KMS-11 (cell line): ENCODE measurements around the gene CDK8.

Source experiments
- H2AFZ ChIP-seq: fragments of 200-600 bp; sonication (generic); 2 replicates; pipeline ENCODE4 v1.6.1; 2016; ENCODE audit warnings: antibody characterized with exemption, mixed run types, low read depth
- H3K27ac ChIP-seq: fragments of 200-600 bp; sonication (generic); 2 replicates; pipeline ENCODE4 v1.6.1; 2016; ENCODE audit warnings: mild to moderate bottlenecking, mixed run types
- H3K27me3 ChIP-seq: fragments of 200-600 bp; sonication (generic); 2 replicates; pipeline ENCODE4 v1.6.1; 2017; ENCODE audit warnings: mild to moderate bottlenecking, low read depth, mixed run types, moderate library complexity; ENCODE audit not compliant: insufficient read depth
- H3K36me3 ChIP-seq: fragments of 200-600 bp; sonication (generic); 2 replicates; pipeline ENCODE4 v1.6.1; 2017; ENCODE audit warnings: mild to moderate bottlenecking, mixed run types; ENCODE audit not compliant: insufficient read depth
- H3K4me1 ChIP-seq: fragments of 200-600 bp; sonication (generic); 2 replicates; pipeline ENCODE4 v1.6.1; 2016; ENCODE audit warnings: mild to moderate bottlenecking, low read depth, mixed run types; ENCODE audit not compliant: poor library complexity, severe bottlenecking
- H3K4me2 ChIP-seq: fragments of 200-600 bp; sonication (generic); 2 replicates; pipeline ENCODE4 v1.7.0; 2016; ENCODE audit warnings: mild to moderate bottlenecking, mixed run types
- H3K4me3 ChIP-seq: fragments of 200-600 bp; sonication (generic); IDR thresholded peaks from 2 replicates; pipeline ENCODE4 v1.6.1; 2017; ENCODE audit warnings: low read depth, low read length, mixed read lengths; ENCODE audit not compliant: insufficient read depth
- H3K79me2 ChIP-seq: fragments of 200-600 bp; sonication (generic); 2 replicates; pipeline ENCODE4 v1.6.1; 2016; ENCODE audit warnings: low read depth, mixed run types; ENCODE audit not compliant: insufficient read depth
- H3K9ac ChIP-seq: fragments of 200-600 bp; sonication (generic); 2 replicates; pipeline ENCODE4 v1.6.1; 2016; ENCODE audit warnings: mild to moderate bottlenecking, mixed run types
- H4K20me1 ChIP-seq: fragments of 200-600 bp; sonication (generic); 2 replicates; pipeline ENCODE4 v1.6.1; 2016; ENCODE audit warnings: mild to moderate bottlenecking, mixed run types; ENCODE audit not compliant: insufficient read depth
- TF ChIP-seq, protein P1 (sequence below): fragments of 200-600 bp; sonication (generic); conservative IDR thresholded peaks from 2 replicates; pipeline ENCODE4 v1.6.1; 2017; ENCODE audit warnings: low read depth, mild to moderate bottlenecking, antibody characterized with exemption, low read length, moderate library complexity, mixed read lengths

CDK8 gene

GRCh38 chr13:26400545-26400944 is 146.6 kb downstream of the CDK8 start:
- Histone ChIP-seq H3K27me3 (no peaks in the 10 kb centered on the region), H3K4me1 (peaks cover 47% of the 10 kb centered on the region), H3K4me3 (no peak overlapping the region), H3K79me2 (no peaks in the 10 kb centered on the region), H4K20me1 (no peaks in the 10 kb centered on the region), H3K36me3 (no peaks in the 10 kb centered on the region), H3K27ac (peak overlapping the region; percentile 83), H3K4me2 (peak overlapping the region; percentile 79), H3K9ac (peak overlapping the region; percentile 51; the same call in 1 of the 2 replicates), H2AFZ (no peak overlapping the region)
- TF ChIP-seq, protein P1, sequence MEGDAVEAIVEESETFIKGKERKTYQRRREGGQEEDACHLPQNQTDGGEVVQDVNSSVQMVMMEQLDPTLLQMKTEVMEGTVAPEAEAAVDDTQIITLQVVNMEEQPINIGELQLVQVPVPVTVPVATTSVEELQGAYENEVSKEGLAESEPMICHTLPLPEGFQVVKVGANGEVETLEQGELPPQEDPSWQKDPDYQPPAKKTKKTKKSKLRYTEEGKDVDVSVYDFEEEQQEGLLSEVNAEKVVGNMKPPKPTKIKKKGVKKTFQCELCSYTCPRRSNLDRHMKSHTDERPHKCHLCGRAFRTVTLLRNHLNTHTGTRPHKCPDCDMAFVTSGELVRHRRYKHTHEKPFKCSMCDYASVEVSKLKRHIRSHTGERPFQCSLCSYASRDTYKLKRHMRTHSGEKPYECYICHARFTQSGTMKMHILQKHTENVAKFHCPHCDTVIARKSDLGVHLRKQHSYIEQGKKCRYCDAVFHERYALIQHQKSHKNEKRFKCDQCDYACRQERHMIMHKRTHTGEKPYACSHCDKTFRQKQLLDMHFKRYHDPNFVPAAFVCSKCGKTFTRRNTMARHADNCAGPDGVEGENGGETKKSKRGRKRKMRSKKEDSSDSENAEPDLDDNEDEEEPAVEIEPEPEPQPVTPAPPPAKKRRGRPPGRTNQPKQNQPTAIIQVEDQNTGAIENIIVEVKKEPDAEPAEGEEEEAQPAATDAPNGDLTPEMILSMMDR: no peak

DNA sequence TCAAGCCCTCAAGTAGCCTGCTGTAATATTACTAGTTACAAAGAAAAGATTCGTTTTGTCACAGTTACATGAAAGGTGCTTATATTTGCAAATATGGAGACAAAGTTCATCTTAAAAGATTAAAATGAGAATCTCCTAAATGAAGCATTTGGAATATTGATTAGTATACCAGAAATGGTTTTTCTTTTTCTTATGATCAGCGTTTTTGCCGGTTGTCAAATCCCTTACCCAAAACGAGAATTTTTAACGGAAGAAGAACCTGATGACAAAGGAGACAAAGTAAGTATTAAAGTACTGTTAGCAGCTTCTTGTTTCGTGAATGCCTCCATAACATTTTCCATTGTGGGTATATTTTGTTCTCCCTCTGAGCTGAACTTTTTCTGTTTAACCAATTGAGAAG is 147.1 kb downstream of the CDK8 start:
- Histone ChIP-seq H3K4me3 (no peak overlapping the region), H3K4me2 (peak overlapping the region; percentile 79), H3K79me2 (no peaks in the 10 kb centered on the region), H3K27me3 (no peaks in the 10 kb centered on the region), H3K36me3 (no peaks in the 10 kb centered on the region), H3K4me1 (peaks cover 47% of the 10 kb centered on the region), H2AFZ (no peak overlapping the region), H3K9ac (peak overlapping the region; percentile 40; the same call in 1 of the 2 replicates), H4K20me1 (no peaks in the 10 kb centered on the region), H3K27ac (peak overlapping the region; percentile 83)
- TF ChIP-seq, protein P1: no peak

- no peak overlapping the region for H3K4me3 ChIP-seq
- peaks cover 47% of the 10 kb centered on the region for H3K4me1 ChIP-seq
- H3K4me2 ChIP-seq: peak overlapping the region; percentile 79
- H3K79me2 ChIP-seq: no peaks in the 10 kb centered on the region
- peak overlapping the region; percentile 83 for H3K27ac ChIP-seq
- H2AFZ ChIP-seq: no peak overlapping the region
- no peaks in the 10 kb centered on the region for H3K36me3 ChIP-seq
- H3K9ac ChIP-seq: peak overlapping the region; percentile 40; the same call in 1 of the 2 replicates
- no peaks in the 10 kb centered on the region for H4K20me1 ChIP-seq
- TF ChIP-seq, protein P1: no peak
- no peaks in the 10 kb centered on the region for H3K27me3 ChIP-seq
Measured at GRCh38 chr13:26401578-26402021, 147.7 kb downstream of the CDK8 start.

DNA sequence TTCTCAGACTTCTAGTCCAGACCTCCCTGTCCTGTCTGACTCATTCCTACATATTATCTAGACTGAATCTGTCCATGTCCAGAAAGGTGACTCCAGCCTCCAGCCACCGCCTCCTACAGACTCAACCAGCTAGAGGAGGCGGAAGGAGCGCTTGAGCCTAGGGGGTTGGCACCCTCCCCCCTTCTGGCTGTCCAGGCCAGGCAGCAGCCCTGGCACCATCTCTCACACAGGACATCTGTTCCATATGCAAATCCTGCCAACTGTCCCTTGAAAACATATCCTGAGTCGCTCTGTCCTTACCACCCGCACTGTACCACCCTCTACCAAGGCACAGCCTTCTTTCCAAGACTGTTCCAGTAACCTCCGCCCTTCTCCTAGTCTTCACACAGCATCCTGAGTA is 152.9 kb downstream of the CDK8 start:
- no peaks in the 10 kb centered on the region for H3K36me3 ChIP-seq
- no peak overlapping the region for H2AFZ ChIP-seq
- TF ChIP-seq, protein P1: no peak
- H3K79me2 ChIP-seq: no peaks in the 10 kb centered on the region
- H4K20me1 ChIP-seq: no peaks in the 10 kb centered on the region
- no peak overlapping the region for H3K4me2 ChIP-seq
- no peak overlapping the region for H3K4me3 ChIP-seq
- H3K9ac ChIP-seq: no peak overlapping the region
- no peak overlapping the region for H3K27ac ChIP-seq
- no peaks in the 10 kb centered on the region for H3K27me3 ChIP-seq
- peaks cover 15% of the 10 kb centered on the region for H3K4me1 ChIP-seq

GRCh38 chr13:26411206-26411605 is 157.3 kb downstream of the CDK8 start:
- no peaks in the 10 kb centered on the region for H4K20me1 ChIP-seq
- H2AFZ ChIP-seq: no peak overlapping the region
- H3K36me3 ChIP-seq: no peaks in the 10 kb centered on the region
- no peak overlapping the region for H3K27ac ChIP-seq
- no peak overlapping the region for H3K9ac ChIP-seq
- H3K27me3 ChIP-seq: no peaks in the 10 kb centered on the region
- no peaks in the 10 kb centered on the region for H3K4me1 ChIP-seq
- H3K4me3 ChIP-seq: no peak overlapping the region
- no peak overlapping the region for H3K4me2 ChIP-seq
- TF ChIP-seq, protein P1: no peak
- H3K79me2 ChIP-seq: no peaks in the 10 kb centered on the region
